Fibroblast of the conjunctiva (primary cell): ENCODE data around the gene PLXNA4.

ENCODE experiments used
- DNase-seq: peaks from one replicate; pipeline ENCODE4 v3.0.0-alpha.2; 2010; ENCODE audit warnings: low read depth

PLXNA4 gene

GRCh38 chr7:132311733-132312132 is 264.5 kb downstream of the PLXNA4 start:
- no peak for DNase-seq

- DNase-seq, result no peak
Measured at GRCh38 chr7:132309102-132309805, 267.0 kb downstream of the PLXNA4 start.

- DNase-seq, result no peak
Measured at GRCh38 chr7:132307465-132307864, 268.8 kb downstream of the PLXNA4 start.

DNA sequence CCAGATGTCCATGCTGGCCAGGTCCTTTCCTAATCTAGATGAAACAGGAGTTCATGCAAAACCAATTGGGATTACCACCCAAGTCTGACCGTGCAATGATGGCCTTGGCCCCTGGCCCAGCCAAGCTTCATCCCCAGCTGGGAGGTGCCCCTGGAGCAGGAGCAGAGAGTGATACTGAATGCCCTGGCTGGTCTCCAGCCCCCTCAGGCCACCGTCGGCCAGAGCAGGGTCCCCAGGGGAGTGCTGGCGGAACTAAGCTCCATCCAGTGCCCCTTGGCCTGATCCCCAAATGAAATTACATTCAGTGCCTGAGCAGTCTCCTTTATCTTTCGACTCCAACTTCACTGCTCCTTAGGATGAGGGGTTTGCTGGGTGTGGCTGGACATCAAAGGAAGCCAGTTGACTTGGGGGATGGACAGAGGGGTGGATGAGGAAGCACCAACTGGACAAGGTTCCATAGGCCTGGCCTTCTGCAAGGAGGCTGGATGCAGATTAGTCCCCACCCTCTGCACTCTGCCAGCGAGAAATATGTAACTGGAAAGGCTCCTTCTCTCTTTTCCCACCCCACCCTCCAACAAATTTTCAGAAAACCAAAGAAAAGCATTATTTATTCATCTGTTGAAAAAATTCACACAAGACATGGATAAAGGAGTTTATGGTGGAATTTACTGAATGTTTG is 275.5 kb downstream of the PLXNA4 start:
- DNase-seq, result no peak

GRCh38 chr7:132298790-132299189 is 277.5 kb downstream of the PLXNA4 start:
- no peak for DNase-seq

GRCh38 chr7:132296820-132297219 is 279.4 kb downstream of the PLXNA4 start:
- no peak for DNase-seq

- no peak for DNase-seq
Measured at GRCh38 chr7:132295175-132295574, 281.1 kb downstream of the PLXNA4 start.

- DNase-seq, result no peak
Measured at GRCh38 chr7:132292803-132293202, 283.5 kb downstream of the PLXNA4 start.

DNA sequence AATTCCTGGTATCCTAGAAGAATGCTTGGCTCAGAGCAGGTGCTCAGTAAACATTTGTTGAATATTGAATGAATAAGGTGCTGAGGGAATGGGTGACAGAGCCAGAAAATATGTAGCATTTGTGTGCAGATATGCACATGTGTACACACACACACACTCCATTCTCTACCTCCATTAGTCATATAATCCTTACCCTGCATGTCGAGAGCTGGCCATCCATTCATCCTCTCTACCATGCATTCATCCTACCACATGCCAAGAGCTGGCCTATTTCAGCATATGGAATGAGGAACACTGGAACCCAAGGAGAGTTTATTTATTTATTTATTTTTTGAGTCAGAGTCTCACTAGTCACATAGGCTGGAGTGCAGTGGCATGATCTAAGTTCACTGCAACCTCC is 284.8 kb downstream of the PLXNA4 start:
- no peak for DNase-seq

DNA sequence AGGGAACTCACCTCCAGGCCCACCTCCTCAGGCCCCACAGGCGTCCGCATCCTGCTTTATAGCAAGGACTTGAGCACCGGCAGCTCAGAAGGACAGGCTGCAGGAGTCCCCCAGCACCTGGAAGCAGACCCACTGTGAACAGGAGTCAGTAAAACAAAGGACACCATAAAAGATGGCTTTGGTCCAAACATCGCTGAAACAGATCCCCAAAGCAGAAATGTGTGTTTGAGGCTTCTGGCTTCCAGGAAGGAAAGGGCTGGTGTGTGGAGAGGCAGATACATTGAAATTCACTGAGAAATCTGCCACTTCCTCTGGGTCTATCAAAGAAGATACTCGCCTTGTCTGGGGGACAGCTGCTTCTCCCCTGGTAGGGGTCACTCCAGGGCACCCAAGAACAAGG is 286.2 kb downstream of the PLXNA4 start:
- no peak for DNase-seq

DNA sequence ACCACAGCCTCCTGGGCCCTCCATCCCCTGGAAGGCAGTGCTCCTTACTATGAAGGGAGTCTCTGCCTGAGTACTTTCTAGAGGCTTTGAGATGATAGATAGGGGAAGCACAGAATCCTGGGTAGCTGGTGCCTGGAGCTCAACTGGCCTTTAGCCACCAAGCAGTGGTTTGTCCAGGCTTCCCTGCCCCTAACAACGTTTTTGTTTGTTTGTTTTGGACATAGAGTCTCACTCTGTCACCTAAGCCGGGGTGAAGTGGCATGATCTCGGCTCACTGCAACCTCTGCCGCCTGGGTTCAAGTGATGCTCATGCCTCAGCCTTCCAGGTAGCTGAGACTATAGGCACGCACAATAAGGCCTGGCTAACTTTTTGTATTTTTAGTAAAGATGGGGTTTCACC is 289.4 kb downstream of the PLXNA4 start:
- DNase-seq, result no peak

DNA sequence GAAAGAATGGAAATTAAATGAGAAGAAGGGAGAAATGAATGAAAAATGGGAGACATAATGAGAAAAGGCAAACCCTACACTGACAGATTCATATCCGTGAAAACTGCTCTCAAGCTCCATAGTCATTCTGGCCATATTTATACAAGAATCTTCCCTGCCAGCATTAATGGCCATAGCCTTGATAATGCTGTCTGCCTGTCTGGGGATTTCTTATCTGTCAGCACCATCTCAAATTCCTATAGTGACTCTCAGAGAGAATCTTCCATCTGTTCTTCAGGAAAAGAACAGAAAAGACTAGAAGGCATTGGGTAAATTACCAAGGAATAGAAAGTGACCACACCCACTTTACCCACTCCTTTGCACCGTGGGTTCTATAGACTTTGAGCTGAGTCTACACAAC is 295.9 kb downstream of the PLXNA4 start:
- no peak for DNase-seq

GRCh38 chr7:132279718-132280117 is 296.6 kb downstream of the PLXNA4 start:
- DNase-seq, result no peak

- no peak for DNase-seq
Measured at GRCh38 chr7:132276976-132277725, 299.1 kb downstream of the PLXNA4 start.

DNA sequence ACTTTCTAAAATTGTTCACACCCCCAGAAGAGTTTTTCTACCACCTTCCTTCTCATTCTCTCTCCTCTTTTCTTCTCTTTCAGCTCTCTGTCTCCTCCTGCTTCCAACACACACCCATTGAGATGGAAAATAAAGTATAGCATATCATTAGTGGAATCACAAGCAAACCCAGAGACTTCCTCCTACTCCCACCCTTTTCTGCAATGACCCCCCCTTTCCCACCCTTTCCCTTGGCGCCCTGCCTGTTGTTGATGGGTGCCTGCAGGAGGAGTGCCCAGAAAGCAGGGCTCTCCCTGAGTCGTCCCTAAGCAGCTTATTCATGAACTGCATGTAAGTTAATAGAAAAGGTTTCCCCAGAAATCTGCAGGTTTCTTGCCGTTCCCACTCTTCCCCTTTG is 300.0 kb downstream of the PLXNA4 start:
- DNase-seq, result no peak

DNA sequence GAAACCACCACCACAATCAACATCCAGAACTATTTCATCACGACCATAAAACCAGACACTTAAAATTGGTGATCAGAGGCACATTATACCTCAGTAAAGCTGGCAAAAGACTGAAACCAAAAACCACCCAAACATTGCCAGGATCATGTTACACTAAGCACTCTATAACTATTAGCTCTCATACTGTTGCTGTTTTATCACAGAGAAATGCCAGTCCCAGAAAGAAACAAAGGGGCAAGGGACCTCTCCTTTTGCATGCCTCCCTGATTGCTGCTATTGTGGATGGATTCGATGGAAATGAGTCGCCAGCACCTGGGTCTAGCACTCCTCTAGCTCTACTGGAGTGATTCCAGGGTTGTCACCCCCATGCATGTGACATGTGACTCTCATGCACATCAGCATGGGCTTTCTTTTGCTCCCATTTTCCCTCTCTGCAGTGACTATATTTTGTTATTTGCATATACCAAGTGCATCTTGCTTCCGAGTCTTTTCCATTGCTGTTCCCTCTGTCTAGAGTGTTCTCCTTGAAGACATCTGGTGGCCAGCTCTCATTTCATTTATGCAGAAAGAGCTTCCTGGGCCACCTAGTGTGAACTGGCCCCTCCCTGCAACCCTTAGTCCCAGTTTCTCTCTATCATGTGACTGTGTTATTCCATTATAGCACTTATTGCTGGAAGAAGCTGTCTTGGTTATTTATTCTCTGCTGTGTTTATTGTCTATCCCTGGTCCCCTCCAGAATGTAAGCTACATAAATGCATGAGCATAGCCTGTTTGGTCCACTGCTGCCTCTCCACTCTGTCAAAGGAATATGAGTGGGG is 300.6 kb downstream of the PLXNA4 start:
- no peak for DNase-seq

GRCh38 chr7:132272763-132273371 is 303.4 kb downstream of the PLXNA4 start:
- DNase-seq, result no peak

DNA sequence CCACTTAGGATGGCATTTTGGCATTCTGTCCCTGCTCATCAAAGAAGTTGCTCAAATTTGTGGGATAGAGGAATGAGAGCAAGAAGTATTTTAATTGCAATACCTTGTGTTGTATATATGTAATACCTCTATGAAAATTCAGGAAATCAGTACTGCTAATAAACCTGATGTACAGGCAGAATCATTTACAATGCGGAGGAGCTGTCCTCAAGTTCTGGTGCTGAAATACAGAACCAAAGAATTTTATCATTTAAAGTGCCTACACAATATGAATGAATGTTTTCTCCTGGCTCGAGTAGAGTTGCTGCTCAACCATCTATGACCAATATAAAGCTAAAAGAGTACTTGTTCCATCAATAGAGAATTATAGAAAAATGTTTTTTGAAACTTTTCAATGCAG is 305.8 kb downstream of the PLXNA4 start:
- no peak for DNase-seq

DNA sequence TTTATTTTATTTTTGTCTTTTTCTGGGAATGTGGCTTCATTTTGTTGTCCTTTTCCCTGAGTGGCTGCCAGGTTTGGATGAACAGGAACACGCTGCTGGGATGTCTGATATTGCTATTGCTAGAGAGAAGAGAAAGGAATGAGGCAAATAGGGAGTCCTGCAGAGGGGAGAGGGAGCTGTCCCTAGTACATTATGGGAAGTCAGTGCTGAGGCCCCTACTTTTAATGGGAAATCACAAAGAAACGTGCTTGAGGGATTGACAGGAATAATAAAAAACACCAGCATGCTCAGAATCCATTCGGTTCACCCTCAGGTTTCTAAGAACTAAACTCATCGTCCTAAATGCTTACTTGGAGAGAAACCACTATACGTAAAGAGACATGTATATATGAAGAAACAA is 306.6 kb downstream of the PLXNA4 start:
- no peak for DNase-seq

- DNase-seq, result no peak
Measured at GRCh38 chr7:132263151-132263550, 313.1 kb downstream of the PLXNA4 start.

GRCh38 chr7:132262160-132262470 is 314.2 kb downstream of the PLXNA4 start:
- DNase-seq, result no peak
